GM21825 (cell line): Measurements from ENCODE around the gene ARSJ.
"Not testable (repeated sequence)": the region's sequence is repeated elsewhere in the genome, so short reads cannot be mapped to it uniquely, and the experiment has no call there.

Experiments used
- ATAC-seq: cut with Tn5 transposase; IDR thresholded peaks from one replicate; pipeline ENCODE4 v1.9.1; 2021; ENCODE audit warnings: mild to moderate bottlenecking, moderate library complexity; ENCODE audit not compliant: unreplicated experiment

The ARSJ gene

GRCh38 chr4:113959539-113959937, 19.9 kb downstream of the ARSJ start:
- ATAC-seq, result no peak

- no peak for ATAC-seq
Observed at GRCh38 chr4:113958766-113959538, 20.5 kb downstream of the ARSJ start.

GRCh38 chr4:113957956-113958355, 21.5 kb downstream of the ARSJ start:
- ATAC-seq, result no peak

GRCh38 chr4:113955948-113956347, 23.5 kb downstream of the ARSJ start:
- ATAC-seq, result no peak

GRCh38 chr4:113955411-113955810, 24.0 kb downstream of the ARSJ start:
- no peak for ATAC-seq

- ATAC-seq, result no peak
Observed at GRCh38 chr4:113953888-113954287, 25.6 kb downstream of the ARSJ start.

- peak; percentile 89 for ATAC-seq
Observed at GRCh38 chr4:113952452-113953029, 26.9 kb downstream of the ARSJ start.

GRCh38 chr4:113951263-113951662, 28.2 kb downstream of the ARSJ start:
- ATAC-seq, result no peak

- ATAC-seq, result no peak
Observed at GRCh38 chr4:113950207-113950606, 29.2 kb downstream of the ARSJ start.

GRCh38 chr4:113947484-113947883, 32.0 kb downstream of the ARSJ start:
- ATAC-seq, result no peak

GRCh38 chr4:113945906-113946305, 33.5 kb downstream of the ARSJ start:
- no peak for ATAC-seq

GRCh38 chr4:113943863-113944262, 35.6 kb downstream of the ARSJ start:
- ATAC-seq, result no peak

- ATAC-seq, result no peak
Observed at GRCh38 chr4:113943085-113943484, 36.4 kb downstream of the ARSJ start.

GRCh38 chr4:113941836-113942235, 37.6 kb downstream of the ARSJ start:
- no peak for ATAC-seq

GRCh38 chr4:113940103-113940502, 39.3 kb downstream of the ARSJ start:
- not testable (repeated sequence) for ATAC-seq

- ATAC-seq, result no peak
Observed at GRCh38 chr4:113935190-113935589, 44.3 kb downstream of the ARSJ start.

GRCh38 chr4:113924706-113925105, 54.7 kb downstream of the ARSJ start:
- ATAC-seq, result not testable (repeated sequence)

GRCh38 chr4:113921089-113921794, 58.2 kb downstream of the ARSJ start:
- ATAC-seq, result no peak

- no peak for ATAC-seq
Observed at GRCh38 chr4:113919611-113920010, 59.8 kb downstream of the ARSJ start.

GRCh38 chr4:113919145-113919544, 60.3 kb downstream of the ARSJ start:
- ATAC-seq, result no peak

GRCh38 chr4:113908829-113909228, 70.6 kb downstream of the ARSJ start:
- ATAC-seq, result no peak

- ATAC-seq, result no peak
Observed at GRCh38 chr4:113907559-113907958, 71.9 kb downstream of the ARSJ start.
